HFF-Myc (cell line): Measurements from ENCODE around the gene RPL18.
A peak's percentile ranks its signal among the peaks of the same experiment; 100 is the strongest.
"Not testable (repeated sequence)": the region's sequence is repeated elsewhere in the genome, so short reads cannot be mapped to it uniquely, and the experiment has no call there.

Experiments
- DNase-seq: peaks from one replicate; pipeline ENCODE4 v3.0.0-alpha.2; 2011; ENCODE audit warnings: low read depth; ENCODE audit errors: extremely low read depth
- H3K4me3 ChIP-seq: replicated peaks from 2 replicates; pipeline ENCODE4 v1.5.1; 2011; ENCODE audit warnings: low read depth, mild to moderate bottlenecking, control low read depth, low read length
- CTCF ChIP-seq: IDR thresholded peaks from 2 replicates; pipeline ENCODE4 v1.5.1; 2012; ENCODE audit warnings: mild to moderate bottlenecking, low read depth, low read length, control low read depth; ENCODE audit errors: missing control alignments

RPL18 gene

GRCh38 chr19:48661711-48662090, 42.7 kb upstream of the RPL18 start:
- no peak for TF ChIP-seq CTCF
- no peak overlapping the region for H3K4me3 ChIP-seq
- no peak for DNase-seq

GRCh38 chr19:48660852-48661710, 42.1 kb upstream of the RPL18 start:
- DNase-seq: peak; percentile 82
- no peak for TF ChIP-seq CTCF
- H3K4me3 ChIP-seq: no peak overlapping the region

GRCh38 chr19:48659768-48660167, 40.8 kb upstream of the RPL18 start:
- TF ChIP-seq CTCF: no peak
- no peak for DNase-seq
- no peak overlapping the region for H3K4me3 ChIP-seq

GRCh38 chr19:48658483-48658882, 39.5 kb upstream of the RPL18 start:
- H3K4me3 ChIP-seq: no peak overlapping the region
- no peak for DNase-seq
- TF ChIP-seq CTCF: no peak

- not testable (repeated sequence) for DNase-seq
Observed at GRCh38 chr19:48657828-48658227, 38.9 kb upstream of the RPL18 start.

GRCh38 chr19:48656840-48657474, 38.0 kb upstream of the RPL18 start:
- no peak overlapping the region for H3K4me3 ChIP-seq
- TF ChIP-seq CTCF: no peak
- DNase-seq: peak; percentile 84

More at GRCh38 chr19:48657828-48658227, 38.9 kb upstream of the RPL18 start:
- not testable (repeated sequence) for H3K4me3 ChIP-seq

- H3K4me3 ChIP-seq: no peak overlapping the region
- no peak for TF ChIP-seq CTCF
- DNase-seq: peak; percentile 80
Observed at GRCh38 chr19:48654299-48655059, 35.5 kb upstream of the RPL18 start.
